ENCODE measurements around the gene C4orf54. TPM values are rescaled to one million over a fixed set of nuclear protein-coding genes. Genes with fewer than 3 reads are reported as not detected.

Gene C4orf54
- total RNA-seq, 1 experiment from 2014 or later: 0.04 TPM

GRCh38 chr4:99658666-99659065, 1.0 kb upstream of the C4orf54 start:
- no TSS peak for BruUV-seq (replicated peaks)
- intact Hi-C loops (cut with micrococcal nuclease): no loop called here
- Histone ChIP-seq H3K4me2 (ENCODE audit: low read length) (no peak overlapping the region), H3K4me3 (ENCODE audit: low read length) (no peak overlapping the region), H3K27me3 (ENCODE audit: low read length) (no peaks in the 10 kb centered on the region), H3K4me1 (ENCODE audit: insufficient read depth, low read length) (peaks cover 18% of the 10 kb centered on the region), H2AFZ (ENCODE audit: low read length) (no peak overlapping the region), H3F3A (ENCODE audit: low read length, unreplicated experiment) (no peaks in the 10 kb centered on the region), H3K79me2 (ENCODE audit: low read length) (no peaks in the 10 kb centered on the region), H3K9ac (ENCODE audit: low read length) (no peak overlapping the region), H3K9me3 (ENCODE audit: low read length) (no peaks in the 10 kb centered on the region), H3K27ac (ENCODE audit: low read length) (no peak overlapping the region), H3K36me3 (ENCODE audit: low read depth, low read length) (no peaks in the 10 kb centered on the region), H3K9me2 (replicated peaks; ENCODE audit: low read length) (no peaks in the 10 kb centered on the region), H4K20me1 (ENCODE audit: low read length) (no peaks in the 10 kb centered on the region)
- TF ChIP-seq, protein P1, sequence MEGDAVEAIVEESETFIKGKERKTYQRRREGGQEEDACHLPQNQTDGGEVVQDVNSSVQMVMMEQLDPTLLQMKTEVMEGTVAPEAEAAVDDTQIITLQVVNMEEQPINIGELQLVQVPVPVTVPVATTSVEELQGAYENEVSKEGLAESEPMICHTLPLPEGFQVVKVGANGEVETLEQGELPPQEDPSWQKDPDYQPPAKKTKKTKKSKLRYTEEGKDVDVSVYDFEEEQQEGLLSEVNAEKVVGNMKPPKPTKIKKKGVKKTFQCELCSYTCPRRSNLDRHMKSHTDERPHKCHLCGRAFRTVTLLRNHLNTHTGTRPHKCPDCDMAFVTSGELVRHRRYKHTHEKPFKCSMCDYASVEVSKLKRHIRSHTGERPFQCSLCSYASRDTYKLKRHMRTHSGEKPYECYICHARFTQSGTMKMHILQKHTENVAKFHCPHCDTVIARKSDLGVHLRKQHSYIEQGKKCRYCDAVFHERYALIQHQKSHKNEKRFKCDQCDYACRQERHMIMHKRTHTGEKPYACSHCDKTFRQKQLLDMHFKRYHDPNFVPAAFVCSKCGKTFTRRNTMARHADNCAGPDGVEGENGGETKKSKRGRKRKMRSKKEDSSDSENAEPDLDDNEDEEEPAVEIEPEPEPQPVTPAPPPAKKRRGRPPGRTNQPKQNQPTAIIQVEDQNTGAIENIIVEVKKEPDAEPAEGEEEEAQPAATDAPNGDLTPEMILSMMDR (conservative IDR thresholded peaks at IDR 0.05; ENCODE audit: low read depth, low read length): no peak
- TF ChIP-seq EZH2phosphoT487 (IDR thresholded peaks at IDR 0.05; ENCODE audit: borderline replicate concordance, low read length) (no peak), EZH2 (IDR thresholded peaks at IDR 0.05; ENCODE audit: low read length, unreplicated experiment) (no peak)
- ChIA-PET POLR2A (ENCODE audit: unreplicated experiment) (no interaction called here), CTCF (no interaction called here)
- ATAC-seq (no peak), DNase-seq (no peak)

DNA sequence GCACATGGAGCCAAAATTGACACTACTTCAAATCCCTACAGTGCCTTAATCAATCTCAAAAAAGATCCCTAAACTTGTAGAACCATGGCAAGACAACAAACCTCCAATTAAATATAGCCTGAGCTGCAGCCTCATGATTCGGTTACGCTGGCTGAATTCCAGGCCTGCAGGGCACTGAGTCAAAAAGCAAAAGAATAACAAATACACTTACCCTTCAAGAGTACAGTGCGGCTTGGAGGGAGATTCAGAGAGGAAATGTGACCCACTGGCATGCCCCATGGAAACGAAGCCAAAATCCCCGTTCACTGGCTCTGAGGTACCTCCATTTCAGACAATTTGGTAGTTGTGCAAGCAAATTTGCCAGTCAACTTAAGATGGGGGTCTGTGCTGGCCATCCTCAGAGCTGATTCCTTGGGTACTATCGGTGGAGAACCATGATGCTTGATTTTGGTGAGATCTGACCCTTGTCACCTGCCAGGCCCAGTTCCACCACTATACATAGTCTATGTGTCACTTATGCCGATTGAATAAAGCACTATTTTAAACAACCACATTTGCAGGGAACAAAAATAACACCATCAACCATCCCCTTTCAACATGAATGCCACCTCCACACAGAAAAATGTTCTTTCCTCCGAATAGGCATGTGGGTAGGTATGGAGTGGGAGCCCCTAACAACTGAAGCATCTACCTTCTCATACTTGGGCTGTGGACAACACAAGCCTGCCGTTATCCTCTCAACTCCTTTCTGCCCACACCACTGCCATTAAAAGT, 2.1 kb downstream of the C4orf54 start:
- H3K4me3 ChIP-seq (ENCODE audit: low read length): no peak overlapping the region
- TF ChIP-seq, protein P1 (conservative IDR thresholded peaks at IDR 0.05; ENCODE audit: low read depth, low read length): no peak
- TF ChIP-seq EZH2 (IDR thresholded peaks at IDR 0.05; ENCODE audit: low read length, unreplicated experiment) (no peak), EZH2phosphoT487 (IDR thresholded peaks at IDR 0.05; ENCODE audit: borderline replicate concordance, low read length) (no peak)
- no peak overlapping the region for H3K27ac ChIP-seq (ENCODE audit: low read length)

DNA sequence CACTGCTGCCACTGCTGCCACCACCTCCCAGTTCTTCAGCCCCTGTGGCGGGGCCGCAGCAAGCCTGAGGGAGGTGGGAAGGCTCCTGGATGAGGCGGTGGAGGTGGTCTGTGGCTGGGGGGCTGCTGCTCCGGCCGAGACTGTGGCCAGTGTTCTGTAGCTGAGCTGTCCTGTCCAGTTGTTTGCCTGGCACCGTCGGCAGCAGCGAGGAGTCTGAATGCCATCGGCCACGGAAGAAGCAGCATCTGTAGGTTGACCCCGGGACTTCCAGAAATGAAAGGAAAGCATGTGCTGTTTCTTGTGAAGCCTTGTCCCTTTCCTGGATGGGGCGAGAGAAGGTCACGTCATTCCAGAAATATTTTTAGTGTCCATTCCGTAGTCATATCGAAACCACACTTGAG, 3.3 kb downstream of the C4orf54 start:
- Histone ChIP-seq H3F3A (ENCODE audit: low read length, unreplicated experiment) (no peaks in the 10 kb centered on the region), H4K20me1 (ENCODE audit: low read length) (no peaks in the 10 kb centered on the region), H3K27ac (ENCODE audit: low read length) (no peak overlapping the region), H3K4me3 (ENCODE audit: low read length) (no peak overlapping the region), H3K9ac (ENCODE audit: low read length) (no peak overlapping the region), H3K4me1 (ENCODE audit: insufficient read depth, low read length) (peaks cover 18% of the 10 kb centered on the region), H3K27me3 (ENCODE audit: low read length) (no peaks in the 10 kb centered on the region), H3K79me2 (ENCODE audit: low read length) (no peaks in the 10 kb centered on the region), H3K36me3 (ENCODE audit: low read depth, low read length) (no peaks in the 10 kb centered on the region), H3K9me3 (ENCODE audit: low read length) (no peaks in the 10 kb centered on the region), H3K4me2 (ENCODE audit: low read length) (no peak overlapping the region), H3K9me2 (replicated peaks; ENCODE audit: low read length) (no peaks in the 10 kb centered on the region), H2AFZ (ENCODE audit: low read length) (no peak overlapping the region)
- no peak for ATAC-seq
- TF ChIP-seq EZH2 (IDR thresholded peaks at IDR 0.05; ENCODE audit: low read length, unreplicated experiment): no peak
- no peak for TF ChIP-seq EZH2phosphoT487 (IDR thresholded peaks at IDR 0.05; ENCODE audit: borderline replicate concordance, low read length)
- ChIA-PET POLR2A (ENCODE audit: unreplicated experiment) (no interaction called here), CTCF (no interaction called here)
- no peak for DNase-seq
- BruUV-seq (replicated peaks): no TSS peak
- intact Hi-C loops (cut with micrococcal nuclease): no loop called here

More for the DNA sequence above, 2.1 kb downstream of the C4orf54 start:
- Histone ChIP-seq H3K9ac (ENCODE audit: low read length) (no peak overlapping the region), H3K9me2 (replicated peaks; ENCODE audit: low read length) (no peaks in the 10 kb centered on the region), H3K9me3 (ENCODE audit: low read length) (no peaks in the 10 kb centered on the region), H3K4me2 (ENCODE audit: low read length) (0 out of 2 replicates have a peak overlapping the region, but pooled peaks have one; percentile 33), H3K27me3 (ENCODE audit: low read length) (no peaks in the 10 kb centered on the region), H3K4me1 (ENCODE audit: insufficient read depth, low read length) (peaks cover 18% of the 10 kb centered on the region), H2AFZ (ENCODE audit: low read length) (0 out of 2 replicates have a peak overlapping the region, but pooled peaks have one; percentile 32), H3K36me3 (ENCODE audit: low read depth, low read length) (no peaks in the 10 kb centered on the region), H3K79me2 (ENCODE audit: low read length) (no peaks in the 10 kb centered on the region), H4K20me1 (ENCODE audit: low read length) (no peaks in the 10 kb centered on the region), H3F3A (ENCODE audit: low read length, unreplicated experiment) (no peaks in the 10 kb centered on the region)
- BruUV-seq (replicated peaks): no TSS peak
- CTCF ChIA-PET: no interaction called here
- ATAC-seq (peak; percentile 49), DNase-seq (peak; percentile 88)
- intact Hi-C loops (cut with micrococcal nuclease): no loop called here
- POLR2A ChIA-PET (ENCODE audit: unreplicated experiment): no interaction called here
